Brain microvascular endothelial cell (primary cell): ENCODE results near the gene PIGV.

ENCODE experiments used
- DNase-seq: peaks from one replicate; pipeline ENCODE4 v3.0.0-alpha.2; 2020
- H3K27ac ChIP-seq: fragments of 250-450 bp; sonication (Bioruptor Pico); 2 replicates; pipeline ENCODE4 v1.5.1; 2020; ENCODE audit warnings: mild to moderate bottlenecking, moderate library complexity
- H3K27me3 ChIP-seq: fragments of 250-450 bp; sonication (Bioruptor Pico); replicated peaks from 2 replicates; pipeline ENCODE4 v1.5.1; 2020; ENCODE audit warnings: mild to moderate bottlenecking
- H3K36me3 ChIP-seq: fragments of 250-450 bp; sonication (Bioruptor Pico); replicated peaks from 2 replicates; pipeline ENCODE4 v1.5.1; 2020; ENCODE audit warnings: mild to moderate bottlenecking
- H3K4me3 ChIP-seq: 2 replicates; pipeline ENCODE4 v1.5.1; 2011; ENCODE audit warnings: low read depth, mild to moderate bottlenecking, control low read depth, low read length, moderate library complexity
- in situ Hi-C: cut with HindIII; loops from 2 replicates; pipeline ENCODE4 v1.10.0; 2017; ENCODE audit warnings: low sequenced_read_pairs, low pct_ligation_motif_present
- TF ChIP-seq, protein P1 (sequence below): IDR thresholded peaks from 2 replicates; pipeline ENCODE4 v1.5.1; 2011; ENCODE audit warnings: low read depth, mild to moderate bottlenecking, moderate library complexity, low read length, control low read depth, inconsistent platforms; ENCODE audit errors: missing control alignments

Gene PIGV

GRCh38 chr1:26822737-26823395, 35.1 kb downstream of the PIGV start:
- H3K36me3 ChIP-seq, result no peaks in the 10 kb centered on the region
- no peak overlapping the region for H3K4me3 ChIP-seq
- no peak for DNase-seq
- TF ChIP-seq, protein P1, sequence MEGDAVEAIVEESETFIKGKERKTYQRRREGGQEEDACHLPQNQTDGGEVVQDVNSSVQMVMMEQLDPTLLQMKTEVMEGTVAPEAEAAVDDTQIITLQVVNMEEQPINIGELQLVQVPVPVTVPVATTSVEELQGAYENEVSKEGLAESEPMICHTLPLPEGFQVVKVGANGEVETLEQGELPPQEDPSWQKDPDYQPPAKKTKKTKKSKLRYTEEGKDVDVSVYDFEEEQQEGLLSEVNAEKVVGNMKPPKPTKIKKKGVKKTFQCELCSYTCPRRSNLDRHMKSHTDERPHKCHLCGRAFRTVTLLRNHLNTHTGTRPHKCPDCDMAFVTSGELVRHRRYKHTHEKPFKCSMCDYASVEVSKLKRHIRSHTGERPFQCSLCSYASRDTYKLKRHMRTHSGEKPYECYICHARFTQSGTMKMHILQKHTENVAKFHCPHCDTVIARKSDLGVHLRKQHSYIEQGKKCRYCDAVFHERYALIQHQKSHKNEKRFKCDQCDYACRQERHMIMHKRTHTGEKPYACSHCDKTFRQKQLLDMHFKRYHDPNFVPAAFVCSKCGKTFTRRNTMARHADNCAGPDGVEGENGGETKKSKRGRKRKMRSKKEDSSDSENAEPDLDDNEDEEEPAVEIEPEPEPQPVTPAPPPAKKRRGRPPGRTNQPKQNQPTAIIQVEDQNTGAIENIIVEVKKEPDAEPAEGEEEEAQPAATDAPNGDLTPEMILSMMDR, result no peak
- H3K27me3 ChIP-seq, result no peaks in the 10 kb centered on the region
- no peak overlapping the region for H3K27ac ChIP-seq
- in situ Hi-C loops, result no loop called here

DNA sequence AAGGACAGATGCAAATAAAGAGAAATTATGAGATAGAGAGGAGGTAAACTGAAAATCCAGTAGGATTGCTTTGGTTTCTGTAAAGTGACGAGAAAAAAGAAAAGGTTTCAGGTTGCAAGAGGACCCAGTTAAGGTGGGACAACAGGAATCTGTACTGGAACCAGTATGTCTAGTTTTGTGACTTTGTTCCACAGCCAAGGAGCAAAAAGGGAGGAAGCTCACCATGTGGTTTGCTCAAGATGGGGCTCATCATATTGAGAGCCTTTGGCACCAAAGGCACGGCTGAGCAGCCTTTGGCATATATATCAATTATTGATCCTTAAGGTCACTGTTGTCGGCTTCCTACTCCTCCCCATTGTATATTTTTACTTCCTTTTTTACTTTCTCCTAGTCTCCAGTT, 37.0 kb downstream of the PIGV start:
- DNase-seq, result no peak
- Histone ChIP-seq H3K27me3 (no peaks in the 10 kb centered on the region), H3K27ac (no peak overlapping the region), H3K4me3 (no peak overlapping the region), H3K36me3 (no peaks in the 10 kb centered on the region)
- TF ChIP-seq, protein P1, result no peak
- in situ Hi-C loops, result no loop called here

DNA sequence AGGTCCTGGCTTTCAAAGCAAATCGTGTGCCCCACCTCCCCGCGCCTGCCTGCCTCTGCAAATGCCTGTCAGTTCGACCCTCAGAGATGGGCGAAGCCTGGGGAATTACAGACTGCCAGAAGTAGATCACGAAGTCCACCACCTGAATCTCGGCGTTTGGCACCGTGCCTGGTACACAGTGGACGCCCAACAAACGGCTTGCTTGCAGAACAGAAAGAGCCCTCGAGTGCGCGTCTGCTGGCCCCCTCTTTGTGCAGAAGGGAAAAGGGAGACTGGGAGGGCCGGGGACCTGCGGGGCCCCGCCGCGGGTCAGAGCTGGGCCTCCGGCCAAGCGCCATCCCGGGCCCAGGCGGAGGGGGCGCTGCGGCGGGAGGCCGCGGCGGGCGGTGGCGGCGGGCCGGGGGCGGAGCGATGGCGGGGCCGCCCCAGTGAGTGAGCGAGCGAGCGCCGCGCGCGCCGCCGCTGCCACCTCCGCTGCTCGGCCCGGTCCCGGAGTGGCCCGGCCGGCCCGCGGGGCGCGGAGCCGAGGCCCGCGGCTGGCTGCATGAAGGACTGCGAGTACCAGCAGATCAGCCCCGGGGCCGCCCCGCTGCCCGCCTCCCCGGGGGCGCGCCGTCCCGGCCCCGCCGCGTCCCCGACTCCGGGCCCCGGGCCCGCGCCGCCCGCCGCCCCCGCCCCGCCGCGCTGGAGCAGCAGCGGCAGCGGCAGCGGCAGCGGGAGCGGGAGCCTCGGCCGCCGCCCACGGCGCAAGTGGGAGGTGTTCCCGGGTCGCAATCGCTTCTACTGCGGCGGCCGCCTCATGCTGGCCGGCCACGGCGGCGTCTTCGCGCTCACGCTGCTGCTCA, 38.7 kb downstream of the PIGV start, which contains the start of gene ZDHHC18:
TSS of gene ZDHHC18 (plus strand) at position 428 of the 845 bp plus-strand sequence. CDS start at position 545, 117 bp downstream.
- Histone ChIP-seq H3K36me3 (peaks cover 6% of the 10 kb centered on the region), H3K4me3 (peak within 1 kb of the TSS; percentile 73), H3K27me3 (no peaks in the 10 kb centered on the region), H3K27ac (no peak within 1 kb of the TSS)
- DNase-seq, result peak; percentile 18
- in situ Hi-C loops, result no loop called here
- TF ChIP-seq, protein P1, result peak; percentile 40

DNA sequence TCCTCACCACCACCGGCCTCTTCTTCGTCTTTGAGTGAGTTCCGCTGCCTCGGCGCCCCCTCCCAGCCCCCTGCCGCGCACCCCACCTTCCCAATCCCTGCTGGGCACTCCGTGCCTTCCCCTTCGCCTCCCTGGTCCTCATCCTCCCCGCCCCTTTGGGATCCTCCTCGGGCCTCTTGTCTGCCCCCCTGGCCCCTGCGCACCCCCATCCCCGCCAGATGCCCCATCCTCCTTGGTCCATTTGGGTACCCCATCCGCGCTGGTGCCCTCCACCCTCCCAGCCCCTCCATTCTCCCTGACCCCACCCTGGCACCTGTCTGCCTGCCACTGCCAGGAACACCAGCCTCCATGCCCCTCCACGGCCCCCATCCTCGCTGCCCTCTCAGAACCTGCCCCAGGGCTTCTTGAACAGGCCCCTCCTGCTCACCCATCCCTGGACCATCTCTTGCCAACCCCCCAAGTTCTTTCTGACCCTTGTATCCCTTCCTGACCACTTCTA, 39.4 kb downstream of the PIGV start:
- no peaks in the 10 kb centered on the region for H3K27me3 ChIP-seq
- no peak for DNase-seq
- no peak overlapping the region for H3K27ac ChIP-seq
- TF ChIP-seq, protein P1, result no peak
- peaks cover 11% of the 10 kb centered on the region for H3K36me3 ChIP-seq
- in situ Hi-C loops, result no loop called here
- peak overlapping the region; percentile 73 for H3K4me3 ChIP-seq

GRCh38 chr1:26827663-26828062, 39.9 kb downstream of the PIGV start:
- DNase-seq, result no peak
- TF ChIP-seq, protein P1, result no peak
- Histone ChIP-seq H3K27me3 (no peaks in the 10 kb centered on the region), H3K4me3 (peak overlapping the region; percentile 73), H3K27ac (no peak overlapping the region), H3K36me3 (peaks cover 16% of the 10 kb centered on the region)
- in situ Hi-C loops, result no loop called here
